Amygdala (tissue), 56 donors: Measurements from ENCODE around the gene FAM162A.
"Not testable (repeated sequence)": the region's sequence is repeated elsewhere in the genome, so short reads cannot be mapped to it uniquely, and the experiment has no call there.

ENCODE experiments used
- DNase-seq, 56 donors: peaks; one replicate each; lab custom pipeline; 2025; lab: John Stamatoyannopoulos, UW

FAM162A gene

GRCh38 chr3:122415104-122415744 is 31.2 kb downstream of the FAM162A start:
- DNase-seq, result no peak

GRCh38 chr3:122415762-122416654 is 32.0 kb downstream of the FAM162A start, which contains the start of gene WDR5B:
TSS of gene WDR5B (minus strand) at chr3:122416062. CDS start at chr3:122415528, 534 bp downstream.
- DNase-seq, result no peak

- no peak for DNase-seq
These were observed 33.0 kb downstream of the FAM162A start for GRCh38 chr3:122416966-122417365.

- DNase-seq, result no peak
These were observed 37.1 kb downstream of the FAM162A start for GRCh38 chr3:122421101-122421500.

GRCh38 chr3:122421836-122422235 is 37.9 kb downstream of the FAM162A start:
- no peak for DNase-seq

GRCh38 chr3:122427857-122428471 is 44.0 kb downstream of the FAM162A start:
- DNase-seq, result no peak

- DNase-seq, result no peak
These were observed 46.4 kb downstream of the FAM162A start for GRCh38 chr3:122430371-122430770.

- DNase-seq, result no peak
These were observed 52.0 kb downstream of the FAM162A start for GRCh38 chr3:122435950-122436349.

GRCh38 chr3:122443090-122443489 is 59.1 kb downstream of the FAM162A start:
- DNase-seq, result no peak

GRCh38 chr3:122443762-122444490 is 59.9 kb downstream of the FAM162A start:
- DNase-seq, result not testable (repeated sequence)

- not testable (repeated sequence) for DNase-seq
These were observed 60.5 kb downstream of the FAM162A start for GRCh38 chr3:122444491-122444887.

- not testable (repeated sequence) for DNase-seq
These were observed 64.2 kb downstream of the FAM162A start for GRCh38 chr3:122448218-122448617.

- DNase-seq, result no peak
These were observed 67.4 kb downstream of the FAM162A start for GRCh38 chr3:122451371-122451770.

- no peak for DNase-seq
These were observed 72.1 kb downstream of the FAM162A start for GRCh38 chr3:122456074-122456473.

- DNase-seq, result no peak
These were observed 73.7 kb downstream of the FAM162A start for GRCh38 chr3:122457706-122458105.

GRCh38 chr3:122458992-122459391 is 75.0 kb downstream of the FAM162A start:
- peak in 1 of 56 donors; percentile 18 for DNase-seq

GRCh38 chr3:122461806-122462205 is 77.8 kb downstream of the FAM162A start:
- DNase-seq, result no peak
